Stimulated activated CD8-positive, alpha-beta memory T cell treated with anti-CD3 and anti-CD28 coated beads, Interleukin-4, amount 100 ng/mL, for 24 hours (primary cell): ENCODE measurements around the gene CHRDL1.
"Not testable (repeated sequence)": the region's sequence is repeated elsewhere in the genome, so short reads cannot be mapped to it uniquely, and the experiment has no call there.

Experiments
- DNase-seq: peaks from one replicate; pipeline ENCODE4 v3.0.0-alpha.2; 2020; ENCODE audit warnings: low read depth

CHRDL1 gene

GRCh38 chrX:110665223-110666002 is 130.2 kb downstream of the CHRDL1 start:
- peak; percentile 1 for DNase-seq

DNA sequence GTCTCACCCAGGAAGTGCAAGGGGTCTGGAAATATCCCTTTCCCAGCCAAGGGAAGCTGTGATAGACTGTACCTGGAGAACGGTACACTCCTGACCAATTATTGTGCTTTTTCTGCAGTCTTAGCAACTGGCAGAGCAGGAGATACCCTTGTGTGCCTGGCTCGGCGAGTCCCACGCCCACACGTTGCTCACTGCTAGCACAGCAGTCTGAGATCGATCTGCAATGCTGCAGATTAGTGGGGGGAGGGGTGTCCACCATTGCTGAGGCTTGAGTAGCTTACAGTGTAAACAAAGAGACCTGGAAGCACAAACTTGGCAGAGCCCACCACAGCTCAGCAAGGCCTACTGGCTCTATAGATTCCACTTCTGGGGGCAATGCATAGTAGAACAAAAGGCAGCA is 138.5 kb downstream of the CHRDL1 start:
- no peak for DNase-seq

GRCh38 chrX:110654280-110654679 is 141.3 kb downstream of the CHRDL1 start:
- not testable (repeated sequence) for DNase-seq

- no peak for DNase-seq
Observed at GRCh38 chrX:110646386-110646785, 149.2 kb downstream of the CHRDL1 start.
